ENCODE results near the gene FUBP3.
A peak's percentile ranks its signal among the peaks of the same experiment; 100 is the strongest.
"Not testable (repeated sequence)": the region's sequence is repeated elsewhere in the genome, so short reads cannot be mapped to it uniquely, and the experiment has no call there.

Gene FUBP3

GRCh38 chr9:130556396-130557076, 22.8 kb upstream of the FUBP3 start:
- no peak for DNase-seq (ENCODE audit: extremely low read depth, low read depth)
- TF ChIP-seq CTCF (IDR thresholded peaks at IDR 0.05; ENCODE audit: low read depth, low read length, missing control alignments) = no peak

GRCh38 chr9:130557077-130557468, 22.3 kb upstream of the FUBP3 start:
- no peak for TF ChIP-seq CTCF (IDR thresholded peaks at IDR 0.05; ENCODE audit: low read depth, low read length, missing control alignments)
- no peak for DNase-seq (ENCODE audit: extremely low read depth, low read depth)
- no peak overlapping the region for H3K4me3 ChIP-seq (replicated peaks; ENCODE audit: low read depth, low read length)

More at GRCh38 chr9:130556396-130557076, 22.8 kb upstream of the FUBP3 start:
- no peak overlapping the region for H3K4me3 ChIP-seq (replicated peaks; ENCODE audit: low read depth, low read length)

GRCh38 chr9:130561056-130561455, 18.3 kb upstream of the FUBP3 start:
- TF ChIP-seq CTCF (IDR thresholded peaks at IDR 0.05; ENCODE audit: low read depth, low read length, missing control alignments) = no peak
- DNase-seq (ENCODE audit: extremely low read depth, low read depth) = no peak
- H3K4me3 ChIP-seq (replicated peaks; ENCODE audit: low read depth, low read length) = no peak overlapping the region

GRCh38 chr9:130562525-130562924, 16.9 kb upstream of the FUBP3 start:
- not testable (repeated sequence) for H3K4me3 ChIP-seq (replicated peaks; ENCODE audit: low read depth, low read length); DNase-seq (ENCODE audit: extremely low read depth, low read depth)

GRCh38 chr9:130563797-130564196, 15.6 kb upstream of the FUBP3 start:
- TF ChIP-seq CTCF (IDR thresholded peaks at IDR 0.05; ENCODE audit: low read depth, low read length, missing control alignments) = no peak

GRCh38 chr9:130565792-130566191, 13.6 kb upstream of the FUBP3 start:
- TF ChIP-seq CTCF (IDR thresholded peaks at IDR 0.05; ENCODE audit: low read depth, low read length, missing control alignments) = no peak
- no peak overlapping the region for H3K4me3 ChIP-seq (replicated peaks; ENCODE audit: low read depth, low read length)
- DNase-seq (ENCODE audit: extremely low read depth, low read depth) = no peak

More at GRCh38 chr9:130563797-130564196, 15.6 kb upstream of the FUBP3 start:
- H3K4me3 ChIP-seq (replicated peaks; ENCODE audit: low read depth, low read length) = no peak overlapping the region
- DNase-seq (ENCODE audit: extremely low read depth, low read depth) = no peak

GRCh38 chr9:130570208-130570607, 9.2 kb upstream of the FUBP3 start:
- no peak for TF ChIP-seq CTCF (IDR thresholded peaks at IDR 0.05; ENCODE audit: low read depth, low read length, missing control alignments)
- no peak overlapping the region for H3K4me3 ChIP-seq (replicated peaks; ENCODE audit: low read depth, low read length)
- peak; percentile 31 for DNase-seq (ENCODE audit: extremely low read depth, low read depth)
